ENCODE data around the gene FZR1. TPM values are rescaled to one million over a fixed set of nuclear protein-coding genes. Genes with fewer than 3 reads are reported as not detected.
A peak's percentile ranks its signal among the peaks of the same experiment; 100 is the strongest.
"Not testable (repeated sequence)": the region's sequence is repeated elsewhere in the genome, so short reads cannot be mapped to it uniquely, and the experiment has no call there.

FZR1 gene
- total RNA-seq, 4 donors from 2014 or later = 29.1 to 107 (median 35.3) TPM

DNA sequence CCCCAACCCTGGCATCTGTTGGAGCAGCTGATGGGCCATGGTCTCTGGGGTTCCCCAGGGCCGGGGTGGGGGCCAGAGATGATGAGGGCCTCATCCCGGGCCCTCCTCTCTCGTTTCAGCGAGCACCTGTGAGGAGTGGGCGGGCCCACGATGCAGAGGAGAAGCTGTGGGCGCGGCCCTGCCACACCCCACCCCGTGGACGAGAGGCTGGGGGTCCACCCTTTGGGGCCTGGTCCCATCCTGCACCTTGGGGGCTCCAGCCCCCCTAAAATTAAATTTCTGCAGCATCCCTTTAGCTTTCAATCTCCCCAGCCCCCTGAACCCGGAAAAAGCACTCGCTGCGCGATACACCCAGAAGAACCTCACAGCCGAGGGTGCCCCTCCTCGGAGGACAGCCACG is 72.3 kb downstream of the FZR1 start:
- Histone ChIP-seq H3K4me1 (peaks cover 9 to 51% (median 38%) of the 10 kb centered on the region in 4 donors), H3K36me3 (no peaks in the 10 kb centered on the region), H3K9me3 (no peaks in the 10 kb centered on the region), H3K27ac (peak overlapping the region; percentile 57 to 80 (median 70)), H3K4me3 (no peak overlapping the region), H3K27me3 (no peaks in the 10 kb centered on the region)
- WGBS, 2 donors (ENCODE audit: low coverage in 1 of 2) = 46 to 65% methylated on average over 7 to 17 of the region's 17 CpGs
- intact Hi-C loops (cut with DNase I; ENCODE audit: low total_unique reads) = no loop called here
- TF ChIP-seq EP300 (IDR thresholded peaks at IDR 0.05; ENCODE audit: low read depth) = no peak
- no peak for DNase-seq
- in situ Hi-C loops (cut with MboI; ENCODE audit: low pct_ligation_motif_present in 1 of 4, low pct_unique_long_range_greater_than_20kb in 1 of 4, low sequenced_read_pairs in 3 of 4) = no loop called here

DNA sequence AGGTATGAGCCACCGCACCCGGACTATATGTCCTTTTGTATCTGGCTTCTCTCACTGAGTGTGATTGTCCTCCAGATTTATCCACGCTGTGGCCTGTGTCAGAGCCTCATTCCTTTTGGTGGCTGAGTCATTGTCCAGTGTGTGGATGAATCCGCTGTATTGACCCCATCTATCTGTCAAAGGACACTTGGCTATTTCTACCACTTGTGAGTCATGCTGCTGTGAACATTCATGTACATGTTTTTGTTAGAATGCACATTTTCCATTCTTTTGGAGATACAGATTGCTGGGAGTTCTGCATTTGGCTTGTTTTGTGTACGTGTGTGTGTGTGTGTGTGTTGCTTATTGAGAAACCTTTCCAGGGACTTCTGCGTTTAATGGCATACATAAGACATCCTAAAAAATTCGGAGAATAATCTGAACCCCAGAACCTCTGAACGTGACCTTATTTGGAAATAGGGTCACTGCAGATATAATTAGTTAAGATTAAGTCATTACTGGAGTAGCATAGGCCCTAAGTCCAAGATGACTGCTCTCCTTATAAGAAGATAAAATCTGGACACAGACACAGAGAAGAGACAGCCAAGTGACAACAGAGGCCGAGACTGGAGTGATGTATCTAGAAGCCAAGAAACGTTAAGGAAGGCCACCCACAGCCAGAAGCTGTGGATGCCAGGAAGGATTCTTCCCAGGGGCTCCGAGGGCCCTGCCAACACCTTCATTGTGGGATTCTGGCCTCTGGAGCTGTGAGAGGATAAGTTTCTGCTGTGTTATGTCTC is 74.2 kb downstream of the FZR1 start:
- 63 to 84% methylated on average over 3 to 11 of the region's 11 CpGs for WGBS, 2 donors (ENCODE audit: low coverage in 1 of 2)
- in situ Hi-C loops (cut with MboI; ENCODE audit: low pct_ligation_motif_present in 1 of 4, low pct_unique_long_range_greater_than_20kb in 1 of 4, low sequenced_read_pairs in 3 of 4) = no loop called here
- H3K27me3 ChIP-seq = peaks cover 13% of the 10 kb centered on the region
- peak in 2 of 3 donors; percentile 37 to 47 for TF ChIP-seq POLR2AphosphoS5 (IDR thresholded peaks at IDR 0.05)
- no peak for TF ChIP-seq EP300 (IDR thresholded peaks at IDR 0.05; ENCODE audit: low read depth)
- TF ChIP-seq POLR2A (IDR thresholded peaks at IDR 0.05) = no peak
- TF ChIP-seq, protein P1, sequence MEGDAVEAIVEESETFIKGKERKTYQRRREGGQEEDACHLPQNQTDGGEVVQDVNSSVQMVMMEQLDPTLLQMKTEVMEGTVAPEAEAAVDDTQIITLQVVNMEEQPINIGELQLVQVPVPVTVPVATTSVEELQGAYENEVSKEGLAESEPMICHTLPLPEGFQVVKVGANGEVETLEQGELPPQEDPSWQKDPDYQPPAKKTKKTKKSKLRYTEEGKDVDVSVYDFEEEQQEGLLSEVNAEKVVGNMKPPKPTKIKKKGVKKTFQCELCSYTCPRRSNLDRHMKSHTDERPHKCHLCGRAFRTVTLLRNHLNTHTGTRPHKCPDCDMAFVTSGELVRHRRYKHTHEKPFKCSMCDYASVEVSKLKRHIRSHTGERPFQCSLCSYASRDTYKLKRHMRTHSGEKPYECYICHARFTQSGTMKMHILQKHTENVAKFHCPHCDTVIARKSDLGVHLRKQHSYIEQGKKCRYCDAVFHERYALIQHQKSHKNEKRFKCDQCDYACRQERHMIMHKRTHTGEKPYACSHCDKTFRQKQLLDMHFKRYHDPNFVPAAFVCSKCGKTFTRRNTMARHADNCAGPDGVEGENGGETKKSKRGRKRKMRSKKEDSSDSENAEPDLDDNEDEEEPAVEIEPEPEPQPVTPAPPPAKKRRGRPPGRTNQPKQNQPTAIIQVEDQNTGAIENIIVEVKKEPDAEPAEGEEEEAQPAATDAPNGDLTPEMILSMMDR (IDR thresholded peaks at IDR 0.05) = no peak
- DNase-seq = no peak
- H3K27ac ChIP-seq = peak overlapping the region; percentile 55 to 68 (median 64)
- H3K4me3 ChIP-seq = no peak overlapping the region
- peaks cover 9 to 39% (median 27%) of the 10 kb centered on the region in 4 donors for H3K4me1 ChIP-seq
- no peaks in the 10 kb centered on the region for H3K36me3 ChIP-seq
- no peaks in the 10 kb centered on the region for H3K9me3 ChIP-seq
- intact Hi-C loops (cut with DNase I; ENCODE audit: low total_unique reads) = no loop called here

DNA sequence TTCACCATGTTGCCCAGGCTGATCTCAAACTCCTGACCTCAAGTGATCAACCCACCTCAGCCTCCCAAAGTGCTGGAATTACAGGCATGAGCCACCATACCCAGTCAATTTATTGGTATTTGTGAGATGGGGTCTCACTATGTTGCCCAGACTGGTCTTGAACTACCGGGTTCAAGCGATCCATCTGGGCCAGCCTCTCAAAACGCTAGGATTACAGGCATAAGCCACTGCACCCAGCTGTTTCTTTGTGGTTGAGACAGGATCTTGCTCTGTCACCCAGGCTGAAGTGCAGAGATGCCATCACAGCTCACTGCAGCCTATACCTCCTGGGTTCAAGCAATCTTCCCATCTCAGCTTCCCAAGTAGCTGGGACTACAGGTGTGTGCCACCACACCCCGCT is 75.7 kb downstream of the FZR1 start:
- DNase-seq; H3K36me3 ChIP-seq; H3K9me3 ChIP-seq; in situ Hi-C loops (cut with MboI; ENCODE audit: low pct_ligation_motif_present in 1 of 4, low pct_unique_long_range_greater_than_20kb in 1 of 4, low sequenced_read_pairs in 3 of 4); intact Hi-C loops (cut with DNase I; ENCODE audit: low total_unique reads); H3K27ac ChIP-seq; H3K4me3 ChIP-seq: not testable (repeated sequence)
- peaks cover 28% of the 10 kb centered on the region for H3K27me3 ChIP-seq
- H3K4me1 ChIP-seq = peaks cover 6 to 31% (median 20%) of the 10 kb centered on the region in 4 donors
- WGBS, 2 donors (ENCODE audit: low coverage in 1 of 2) = 86% methylated on average over 4 of the region's 4 CpGs; no CpG with 5 or more reads in 1 of the 2 donors

DNA sequence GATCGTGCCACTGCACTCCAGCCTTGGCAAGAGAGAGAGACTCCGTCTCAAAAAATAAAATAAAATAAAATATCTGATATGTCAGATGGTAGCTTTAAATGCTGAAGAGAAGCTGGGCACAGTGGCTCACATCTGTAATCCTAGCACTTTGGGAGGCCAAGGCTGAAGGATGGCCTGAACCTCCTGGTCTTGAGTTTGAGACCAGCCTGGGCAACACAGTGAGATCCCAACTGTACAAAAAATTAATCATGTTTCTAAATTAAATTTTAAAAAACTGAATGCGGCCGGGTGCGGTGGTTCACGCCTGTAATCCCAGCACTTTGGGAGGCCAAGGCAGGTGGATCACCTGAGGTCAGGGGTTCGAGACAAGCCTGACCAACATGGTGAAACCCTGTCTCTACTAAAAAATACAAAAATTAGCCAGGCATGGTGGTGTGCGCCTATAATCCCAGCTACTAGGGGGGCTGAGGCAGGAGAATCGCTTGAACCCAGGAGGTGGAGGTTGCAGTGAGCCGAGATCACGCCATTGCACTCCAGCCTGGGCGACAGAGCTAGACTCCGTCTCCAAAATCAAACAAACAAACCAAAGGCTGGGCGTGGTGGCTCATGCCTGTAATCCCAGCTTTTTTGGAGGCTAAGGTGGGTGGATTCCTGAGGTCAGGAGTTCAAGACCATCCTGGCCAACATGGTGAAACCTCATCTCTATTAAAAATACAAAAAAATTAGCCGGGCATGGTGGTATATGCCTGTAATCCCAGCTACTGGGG is 78.1 kb downstream of the FZR1 start:
- peaks cover 29% of the 10 kb centered on the region for H3K27me3 ChIP-seq
- H3K27ac ChIP-seq; in situ Hi-C loops (cut with MboI; ENCODE audit: low pct_ligation_motif_present in 1 of 4, low pct_unique_long_range_greater_than_20kb in 1 of 4, low sequenced_read_pairs in 3 of 4); H3K36me3 ChIP-seq; H3K4me3 ChIP-seq; DNase-seq; intact Hi-C loops (cut with DNase I; ENCODE audit: low total_unique reads); H3K9me3 ChIP-seq: not testable (repeated sequence)
- H3K4me1 ChIP-seq = peaks cover 3 to 17% (median 11%) of the 10 kb centered on the region in 4 donors
- WGBS, 2 donors (ENCODE audit: low coverage in 1 of 2) = 73 to 88% methylated on average over 5 to 15 of the region's 15 CpGs

DNA sequence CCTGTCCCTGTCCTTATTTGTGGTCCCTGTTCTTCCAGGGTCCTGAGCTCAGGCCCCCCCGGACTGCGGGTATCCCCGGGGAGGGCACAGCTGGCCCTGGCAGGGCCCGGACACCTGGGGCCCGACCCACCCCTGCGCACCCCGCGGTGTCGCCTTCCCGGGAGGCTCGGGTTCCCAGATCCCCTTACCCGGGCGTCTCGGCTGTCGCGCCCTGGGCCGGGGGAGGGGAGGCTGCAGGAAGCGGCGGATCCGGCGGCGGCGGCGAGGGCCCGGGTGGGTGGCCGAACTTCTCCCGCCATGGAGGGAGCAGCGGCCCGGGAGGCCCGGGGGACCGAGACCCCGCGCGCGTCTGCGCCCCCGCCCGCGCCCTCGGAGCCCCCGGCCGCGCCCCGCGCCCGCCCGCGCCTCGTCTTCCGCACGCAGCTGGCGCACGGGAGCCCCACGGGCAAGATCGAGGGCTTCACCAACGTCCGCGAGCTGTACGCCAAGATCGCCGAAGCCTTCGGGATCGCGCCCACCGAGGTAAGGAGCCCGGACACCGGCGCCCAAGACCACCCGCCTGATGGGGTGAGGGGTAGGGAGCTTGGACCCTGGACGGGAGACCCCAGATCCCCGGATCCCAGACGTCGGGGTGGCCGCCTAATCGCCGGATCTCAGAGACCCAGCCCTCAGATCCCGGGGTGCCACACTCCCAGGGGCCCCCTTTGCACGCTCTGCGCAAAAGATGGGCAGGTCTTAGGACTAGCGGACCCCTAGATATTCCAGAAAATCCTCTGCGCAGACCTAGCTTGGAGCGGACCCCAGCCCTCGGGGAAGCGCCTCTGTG is 79.4 kb downstream of the FZR1 start, which contains the start of gene GIPC3:
GIPC3 (plus strand) TSS at position 178 of the 826 bp plus-strand sequence; CDS start at position 298, 120 bp downstream.
- no peaks in the 10 kb centered on the region for H3K9me3 ChIP-seq
- in situ Hi-C loops (cut with MboI; ENCODE audit: low pct_ligation_motif_present in 1 of 4, low pct_unique_long_range_greater_than_20kb in 1 of 4, low sequenced_read_pairs in 3 of 4) (no loop called here), intact Hi-C loops (cut with DNase I; ENCODE audit: low total_unique reads) (loop anchor here (2.0 kb wide), 1 partner anchor 37 kb away; no protein-coding TSS in a partner anchor)
- H3K36me3 ChIP-seq = no peaks in the 10 kb centered on the region
- no peak within 1 kb of the TSS for H3K27ac ChIP-seq
- no peak for DNase-seq
- H3K4me3 ChIP-seq = peak within 1 kb of the TSS in 3 of 4 donors; percentile 16 to 42 (median 24)
- peaks cover 29% of the 10 kb centered on the region for H3K27me3 ChIP-seq
- 37% methylated on average over 19 of the region's 84 CpGs; no CpG with 5 or more reads in 1 of the 2 donors for whole genome bisulfite sequencing, 2 donors (ENCODE audit: low coverage in 1 of 2)
- TF ChIP-seq POLR2AphosphoS5 (IDR thresholded peaks at IDR 0.05) (no peak), POLR2A (IDR thresholded peaks at IDR 0.05) (no peak), EP300 (IDR thresholded peaks at IDR 0.05; ENCODE audit: low read depth) (no peak)
- TF ChIP-seq, protein P1 (IDR thresholded peaks at IDR 0.05) = no peak
- H3K4me1 ChIP-seq = peaks cover 3 to 17% (median 9%) of the 10 kb centered on the region in 4 donors

Measured in transverse colon (tissue), 4 donors.